PFSK-1 (cell line): Measurements from ENCODE around the gene PARD6G.

ENCODE experiments used
- POLR2AphosphoS5 ChIP-seq: IDR thresholded peaks from 2 replicates; pipeline ENCODE4 v1.6.1; 2012; ENCODE audit warnings: low read depth, mild to moderate bottlenecking, control low read depth, low read length, moderate library complexity
- REST ChIP-seq, 2 experiments: IDR thresholded peaks; 2 replicates each; pipeline versions ENCODE4 v1.6.1 to v1.8.0; 2011 to 2012; ENCODE audit warnings: low read depth in 2 of 2, low read length in 2 of 2, control low read depth in 1 of 2, inconsistent platforms in 1 of 2, mild to moderate bottlenecking in 1 of 2, moderate library complexity in 1 of 2; ENCODE audit not compliant: insufficient read depth in 1 of 2
- SIN3A ChIP-seq: IDR thresholded peaks from 2 replicates; pipeline ENCODE4 v1.6.1; 2012; ENCODE audit warnings: mild to moderate bottlenecking, low read length, moderate library complexity, borderline replicate concordance; ENCODE audit not compliant: insufficient read depth
- TAF1 ChIP-seq: IDR thresholded peaks from 2 replicates; pipeline ENCODE4 v1.6.1; 2012; ENCODE audit warnings: low read length, control low read depth, borderline replicate concordance; ENCODE audit not compliant: insufficient read depth

GRCh38 chr18:80196528-80197320 is 50.6 kb downstream of the PARD6G start:
- no peak for TF ChIP-seq TAF1
- no peak for TF ChIP-seq POLR2AphosphoS5
- TF ChIP-seq REST (IDR thresholded peaks at IDR 0.05; ENCODE audit: insufficient read depth in 1 of 2, low read depth in 2 of 2, low read length in 2 of 2): no peak
- TF ChIP-seq SIN3A: no peak
